ENCODE measurements around the gene LAMB4.

The LAMB4 gene

DNA sequence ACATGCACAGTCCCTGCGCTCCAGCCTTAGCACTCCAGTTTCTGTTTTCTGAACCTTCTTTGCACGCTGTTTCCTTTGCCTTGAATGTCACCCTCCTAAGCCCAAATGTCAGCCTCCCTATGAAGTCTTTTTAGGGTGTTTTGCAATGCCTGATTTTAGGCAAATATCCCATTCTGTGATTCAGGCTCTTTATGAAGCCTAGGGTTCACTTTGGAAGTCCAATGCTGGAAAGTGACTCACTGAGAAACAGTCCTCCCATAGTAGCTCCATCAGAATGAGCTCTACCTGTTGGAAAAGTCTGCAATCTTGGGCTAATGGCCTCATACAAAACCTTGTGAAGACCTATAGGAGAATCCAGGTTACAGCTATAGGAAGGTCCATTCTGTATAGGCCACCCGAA, 5.3 kb downstream of the LAMB4 start:
- no peaks in the 10 kb centered on the region for H4K20me1 ChIP-seq (ENCODE audit: insufficient read depth, low read length)
- H3K4me1 ChIP-seq (ENCODE audit: insufficient read depth, low read length, severe bottlenecking) = no peaks in the 10 kb centered on the region
- H3K4me2 ChIP-seq (ENCODE audit: low read length) = no peak overlapping the region
- H3K36me3 ChIP-seq (ENCODE audit: insufficient read depth, low read length) = no peaks in the 10 kb centered on the region
- H3K9me3 ChIP-seq (ENCODE audit: low read length) = no peaks in the 10 kb centered on the region
- H3K27me3 ChIP-seq (ENCODE audit: insufficient read depth, low read length) = no peaks in the 10 kb centered on the region; the same call in 1 of the 2 replicates
- no peak overlapping the region for H3K27ac ChIP-seq (ENCODE audit: low read depth, low read length, poor library complexity, severe bottlenecking)
- no peak overlapping the region for H2AFZ ChIP-seq (ENCODE audit: low read length)
- no peaks in the 10 kb centered on the region for H3F3A ChIP-seq (ENCODE audit: insufficient read depth, low read length)
- no peak overlapping the region for H3K9ac ChIP-seq (ENCODE audit: low read length)
- H3K4me3 ChIP-seq (ENCODE audit: low read depth, low read length, poor library complexity, severe bottlenecking) = no peak overlapping the region
- no peaks in the 10 kb centered on the region for H3K79me2 ChIP-seq (ENCODE audit: insufficient read depth, low read length)
- no peaks in the 10 kb centered on the region for H3K9me2 ChIP-seq (ENCODE audit: low read depth, low read length)
- TF ChIP-seq, protein P1, sequence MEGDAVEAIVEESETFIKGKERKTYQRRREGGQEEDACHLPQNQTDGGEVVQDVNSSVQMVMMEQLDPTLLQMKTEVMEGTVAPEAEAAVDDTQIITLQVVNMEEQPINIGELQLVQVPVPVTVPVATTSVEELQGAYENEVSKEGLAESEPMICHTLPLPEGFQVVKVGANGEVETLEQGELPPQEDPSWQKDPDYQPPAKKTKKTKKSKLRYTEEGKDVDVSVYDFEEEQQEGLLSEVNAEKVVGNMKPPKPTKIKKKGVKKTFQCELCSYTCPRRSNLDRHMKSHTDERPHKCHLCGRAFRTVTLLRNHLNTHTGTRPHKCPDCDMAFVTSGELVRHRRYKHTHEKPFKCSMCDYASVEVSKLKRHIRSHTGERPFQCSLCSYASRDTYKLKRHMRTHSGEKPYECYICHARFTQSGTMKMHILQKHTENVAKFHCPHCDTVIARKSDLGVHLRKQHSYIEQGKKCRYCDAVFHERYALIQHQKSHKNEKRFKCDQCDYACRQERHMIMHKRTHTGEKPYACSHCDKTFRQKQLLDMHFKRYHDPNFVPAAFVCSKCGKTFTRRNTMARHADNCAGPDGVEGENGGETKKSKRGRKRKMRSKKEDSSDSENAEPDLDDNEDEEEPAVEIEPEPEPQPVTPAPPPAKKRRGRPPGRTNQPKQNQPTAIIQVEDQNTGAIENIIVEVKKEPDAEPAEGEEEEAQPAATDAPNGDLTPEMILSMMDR (IDR thresholded peaks at IDR 0.05; ENCODE audit: low read length) = no peak
- TF ChIP-seq EZH2 (IDR thresholded peaks at IDR 0.05; ENCODE audit: borderline replicate concordance, low read length) = no peak

DNA sequence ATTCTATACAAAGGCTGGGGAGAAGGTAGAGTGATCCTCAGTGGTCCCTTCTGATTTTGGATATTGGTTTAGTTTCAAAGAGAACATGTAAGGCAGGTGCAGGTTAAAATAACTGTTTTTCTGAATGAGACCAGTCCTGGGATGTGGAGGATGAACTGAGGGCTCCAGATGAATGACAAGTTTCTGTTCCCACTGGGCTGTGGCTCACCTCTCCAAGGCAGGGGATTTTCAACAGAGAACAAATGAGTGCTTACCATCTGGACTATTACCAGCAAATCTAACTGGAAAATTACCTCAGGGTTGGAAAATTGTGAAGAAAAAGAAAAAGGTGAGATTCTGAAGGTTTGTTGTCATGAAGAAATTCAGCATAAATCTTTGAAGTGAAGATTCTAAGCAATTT, 8.0 kb downstream of the LAMB4 start:
- Histone ChIP-seq H2AFZ (ENCODE audit: low read length) (no peak overlapping the region), H3K36me3 (ENCODE audit: insufficient read depth, low read length) (no peaks in the 10 kb centered on the region), H3F3A (ENCODE audit: insufficient read depth, low read length) (no peaks in the 10 kb centered on the region), H3K9ac (ENCODE audit: low read length) (no peak overlapping the region), H4K20me1 (ENCODE audit: insufficient read depth, low read length) (no peaks in the 10 kb centered on the region), H3K4me2 (ENCODE audit: low read length) (no peak overlapping the region), H3K9me2 (ENCODE audit: low read depth, low read length) (no peaks in the 10 kb centered on the region), H3K9me3 (ENCODE audit: low read length) (no peaks in the 10 kb centered on the region), H3K4me3 (ENCODE audit: low read depth, low read length, poor library complexity, severe bottlenecking) (no peak overlapping the region), H3K27ac (ENCODE audit: low read depth, low read length, poor library complexity, severe bottlenecking) (no peak overlapping the region), H3K79me2 (ENCODE audit: insufficient read depth, low read length) (no peaks in the 10 kb centered on the region), H3K4me1 (ENCODE audit: insufficient read depth, low read length, severe bottlenecking) (no peaks in the 10 kb centered on the region), H3K27me3 (ENCODE audit: insufficient read depth, low read length) (no peaks in the 10 kb centered on the region; the same call in 1 of the 2 replicates)
- no peak for TF ChIP-seq EZH2 (IDR thresholded peaks at IDR 0.05; ENCODE audit: borderline replicate concordance, low read length)
- TF ChIP-seq, protein P1 (IDR thresholded peaks at IDR 0.05; ENCODE audit: low read length) = no peak

DNA sequence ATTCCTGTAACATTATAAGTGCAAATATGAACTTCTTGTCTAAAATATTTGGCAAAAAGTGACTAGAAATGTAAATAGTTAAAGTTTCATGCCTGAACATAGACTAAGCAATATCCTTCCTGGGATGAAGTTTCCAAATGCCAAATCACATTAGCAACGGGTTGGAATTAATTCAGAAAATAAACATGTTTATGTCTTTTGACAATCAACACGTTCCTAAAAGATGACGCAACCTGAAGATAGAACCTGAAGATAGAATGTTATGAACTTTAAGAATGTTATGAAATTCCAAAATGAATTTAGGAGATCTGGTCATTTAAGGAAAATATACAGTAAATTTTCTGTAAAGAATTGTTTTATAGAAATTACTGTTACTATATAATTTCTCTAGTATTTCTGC, 9.2 kb downstream of the LAMB4 start:
- no peak overlapping the region for H2AFZ ChIP-seq (ENCODE audit: low read length)
- no peak for TF ChIP-seq EZH2 (IDR thresholded peaks at IDR 0.05; ENCODE audit: borderline replicate concordance, low read length)
- TF ChIP-seq, protein P1 (IDR thresholded peaks at IDR 0.05; ENCODE audit: low read length) = no peak

More for the DNA sequence above, 9.2 kb downstream of the LAMB4 start:
- no peaks in the 10 kb centered on the region for H4K20me1 ChIP-seq (ENCODE audit: insufficient read depth, low read length)
- no peak overlapping the region for H3K9ac ChIP-seq (ENCODE audit: low read length)
- no peak overlapping the region for H3K4me2 ChIP-seq (ENCODE audit: low read length)
- H3K9me2 ChIP-seq (ENCODE audit: low read depth, low read length) = no peaks in the 10 kb centered on the region
- no peaks in the 10 kb centered on the region for H3F3A ChIP-seq (ENCODE audit: insufficient read depth, low read length)
- H3K27me3 ChIP-seq (ENCODE audit: insufficient read depth, low read length) = no peaks in the 10 kb centered on the region; the same call in 1 of the 2 replicates
- no peaks in the 10 kb centered on the region for H3K79me2 ChIP-seq (ENCODE audit: insufficient read depth, low read length)
- no peaks in the 10 kb centered on the region for H3K36me3 ChIP-seq (ENCODE audit: insufficient read depth, low read length)
- H3K4me3 ChIP-seq (ENCODE audit: low read depth, low read length, poor library complexity, severe bottlenecking) = no peak overlapping the region
- H3K9me3 ChIP-seq (ENCODE audit: low read length) = no peaks in the 10 kb centered on the region
- no peaks in the 10 kb centered on the region for H3K4me1 ChIP-seq (ENCODE audit: insufficient read depth, low read length, severe bottlenecking)
- no peak overlapping the region for H3K27ac ChIP-seq (ENCODE audit: low read depth, low read length, poor library complexity, severe bottlenecking)

Measured in OCI-LY1 (cell line).